Cortex of kidney (tissue), 1 donor: ENCODE measurements around the gene RFTN1.

ENCODE experiments used
- DNase-seq: peaks from one replicate; lab custom pipeline; 2025; lab: John Stamatoyannopoulos, UW

Gene RFTN1

DNA sequence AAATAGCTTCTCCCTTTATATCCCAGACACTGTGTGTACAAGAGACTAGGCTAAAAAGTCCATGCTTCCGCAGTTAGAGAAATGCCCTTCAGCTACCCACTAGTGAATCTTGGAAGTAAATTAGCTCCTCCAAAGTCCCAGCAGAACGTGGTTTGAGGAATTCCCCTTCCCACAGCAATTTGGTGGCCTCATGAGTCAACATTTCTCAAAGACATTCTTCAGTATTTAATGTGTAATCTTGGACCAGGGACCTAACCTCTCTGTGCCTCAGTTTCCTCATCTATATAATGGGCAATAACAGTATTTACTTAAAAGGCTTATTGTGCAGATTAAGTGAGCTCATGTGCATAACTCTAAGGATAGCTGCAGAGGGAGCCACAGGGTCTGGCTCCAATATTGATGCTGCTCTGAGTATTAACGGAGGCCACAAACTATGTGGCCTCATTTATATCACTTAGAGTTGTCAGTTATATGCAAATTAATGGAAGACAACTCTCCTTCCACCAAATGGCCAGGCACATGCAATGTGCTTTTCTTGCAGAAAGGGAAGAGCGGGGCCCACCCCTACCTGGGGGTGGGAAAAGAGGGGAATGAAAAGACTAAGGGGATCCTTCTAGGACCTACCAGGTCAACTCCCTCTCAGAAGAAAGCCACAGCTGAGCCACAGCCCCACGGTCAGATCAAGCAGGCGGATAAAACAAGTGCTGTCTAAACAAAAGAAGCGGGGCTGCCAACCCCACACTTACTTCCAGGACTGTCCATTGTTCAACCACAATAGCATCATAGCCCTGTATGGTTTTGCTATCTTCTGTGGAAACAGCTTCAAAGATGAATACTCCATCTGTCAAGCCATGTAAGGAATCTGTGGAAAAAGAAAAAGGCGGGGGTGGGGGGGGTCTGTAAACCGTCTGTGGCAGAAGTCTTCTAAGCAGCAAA lies 156.0 kb downstream of the RFTN1 start:
- DNase-seq, result no peak

DNA sequence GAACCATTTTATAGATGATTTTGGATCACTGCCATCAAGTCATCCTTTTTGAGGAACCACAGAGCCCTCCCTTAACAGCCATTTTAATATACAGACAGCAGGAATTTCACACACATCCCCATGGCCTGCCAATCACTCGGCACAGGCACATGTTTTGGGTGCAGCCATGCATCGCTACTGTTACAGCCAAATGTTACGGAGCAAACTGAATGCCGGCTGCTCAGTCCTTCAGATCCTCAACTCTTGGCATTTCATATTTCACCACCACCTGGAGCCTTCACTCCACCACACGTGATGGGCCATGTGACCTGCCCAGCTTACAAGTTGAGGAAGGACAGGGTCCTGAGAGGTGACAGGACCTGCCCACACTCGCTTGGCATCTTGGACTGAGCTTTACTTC lies 157.7 kb downstream of the RFTN1 start:
- no peak for DNase-seq

GRCh38 chr3:16354291-16354690 lies 159.2 kb downstream of the RFTN1 start:
- DNase-seq, result no peak

DNA sequence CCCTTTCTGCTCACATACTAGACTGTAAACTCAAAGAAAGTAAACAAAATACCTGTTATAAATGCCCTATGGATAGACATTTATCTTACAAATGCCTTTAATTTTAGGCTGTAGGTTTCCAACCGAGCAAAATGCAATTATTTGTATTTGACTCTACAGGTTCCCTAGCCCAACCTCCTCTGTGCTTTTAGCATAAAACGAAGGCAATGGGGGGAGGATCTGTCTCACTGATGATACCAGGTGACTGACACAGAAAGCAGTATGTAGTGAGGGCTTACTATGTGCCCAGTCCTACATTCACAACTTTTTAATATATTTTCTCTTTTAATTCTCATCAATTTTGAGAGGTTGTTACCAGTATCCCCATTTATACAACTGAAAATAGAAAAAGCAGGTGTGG lies 161.1 kb downstream of the RFTN1 start:
- no peak for DNase-seq

DNA sequence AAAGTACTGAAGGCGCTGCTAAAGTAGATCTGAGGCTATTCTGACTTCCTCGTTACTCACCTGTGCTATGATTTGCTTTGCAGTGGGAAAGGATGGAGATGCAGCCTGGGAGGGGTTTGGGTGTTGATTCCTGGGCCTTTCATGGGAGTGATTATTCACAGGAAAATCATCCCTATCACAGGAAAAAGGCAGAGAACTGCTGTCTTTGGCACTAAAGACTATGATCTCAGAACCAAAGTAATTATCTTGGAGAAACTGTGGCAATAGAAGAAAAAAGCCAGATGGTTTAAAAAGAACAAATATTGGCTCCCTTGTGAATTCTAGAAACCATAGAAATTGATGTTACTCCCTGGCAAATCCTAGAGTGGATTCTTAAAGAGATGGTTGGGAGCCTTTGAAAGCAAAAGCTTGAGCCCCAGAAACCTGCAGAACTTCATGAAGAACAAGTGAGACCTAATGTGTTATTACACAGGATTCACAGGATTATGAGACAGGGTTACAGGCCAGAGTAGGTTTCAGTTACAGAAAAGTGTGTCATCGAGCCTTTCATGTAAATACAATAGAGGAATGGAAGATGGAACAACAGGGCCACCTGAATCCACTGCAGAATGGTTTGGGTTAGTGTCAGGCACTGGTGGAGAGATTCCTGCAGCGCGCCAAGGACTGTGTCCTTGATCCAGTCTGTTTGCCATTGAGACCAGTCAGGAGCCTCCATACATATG lies 162.7 kb downstream of the RFTN1 start:
- no peak for DNase-seq

DNA sequence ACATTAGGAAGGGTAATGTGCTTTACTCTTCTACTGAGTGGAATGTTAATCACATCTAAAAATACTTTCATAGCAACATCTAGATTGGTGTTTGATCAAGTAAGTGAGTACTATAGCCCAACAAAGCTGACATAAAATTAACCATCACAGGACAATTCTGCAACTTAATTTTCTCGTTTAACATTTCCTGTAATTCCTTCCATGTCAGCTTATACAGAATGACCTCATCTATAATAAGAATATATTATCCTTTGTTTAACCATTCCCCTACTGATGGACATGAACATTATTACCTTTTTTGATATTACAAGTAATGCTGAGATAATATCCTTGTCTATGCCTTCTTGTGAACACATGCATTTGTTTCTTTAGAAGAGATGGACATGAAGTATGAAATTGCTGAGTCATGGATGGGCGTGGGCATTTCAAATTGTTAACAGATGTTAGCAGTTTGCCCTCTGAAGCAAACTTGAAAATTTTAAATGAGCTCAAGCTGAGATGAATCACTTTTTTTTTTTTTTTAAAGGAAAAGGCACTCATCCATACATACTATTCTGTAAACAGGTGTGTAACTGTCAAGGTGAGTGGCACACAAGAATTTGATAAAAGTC lies 163.4 kb downstream of the RFTN1 start:
- no peak for DNase-seq

- no peak for DNase-seq
Measured at GRCh38 chr3:16347548-16347947, 166.0 kb downstream of the RFTN1 start.

DNA sequence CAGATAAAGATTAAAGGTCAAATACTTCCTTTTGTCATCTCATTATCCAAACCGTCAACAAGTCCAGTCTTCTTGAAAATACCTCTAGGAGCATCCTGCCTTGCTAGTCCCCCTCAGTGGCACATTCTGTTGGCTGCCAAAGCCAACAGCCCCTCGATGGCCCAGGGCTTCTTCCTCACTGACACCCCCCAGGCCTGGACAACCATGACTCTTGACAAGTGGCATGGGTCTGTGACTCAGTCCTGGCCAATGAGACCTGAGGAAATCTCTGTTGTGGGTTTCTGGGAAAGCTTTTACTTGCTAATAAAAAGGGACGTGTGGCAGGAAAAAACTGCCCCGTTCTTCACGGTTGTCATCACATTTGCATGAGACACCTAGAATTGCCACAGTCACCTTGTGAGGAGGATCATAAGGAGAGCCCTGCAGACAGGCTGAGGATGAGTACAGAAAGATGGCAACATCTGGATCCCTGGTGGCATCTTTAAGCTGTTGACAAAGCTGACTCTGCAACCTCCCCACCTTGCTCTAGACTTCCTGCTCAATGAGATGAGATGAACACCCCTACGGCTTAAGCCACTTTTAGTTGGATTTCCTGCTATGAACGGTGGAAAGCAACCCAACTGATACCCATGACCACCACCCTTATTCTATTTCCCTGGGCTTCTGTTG lies 167.0 kb downstream of the RFTN1 start:
- DNase-seq, result no peak

DNA sequence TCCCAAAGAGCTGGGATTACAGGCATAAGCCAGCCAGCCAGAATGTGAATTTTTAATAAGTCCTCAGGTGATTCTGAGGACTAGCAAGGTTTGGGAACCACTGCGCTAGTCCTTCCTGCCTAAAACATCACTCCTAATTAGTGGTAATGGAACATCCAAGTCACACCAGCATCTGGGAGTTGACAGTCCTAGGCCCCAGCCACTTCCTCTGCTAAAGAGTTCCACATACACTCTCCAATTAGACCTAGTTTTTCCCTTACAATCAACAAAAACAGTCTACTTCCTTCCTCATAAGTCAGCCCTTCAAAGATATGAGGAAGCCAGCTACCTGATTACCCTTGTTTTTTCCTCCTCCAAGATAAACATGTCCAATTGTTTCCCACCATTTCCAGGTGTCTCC lies 170.4 kb downstream of the RFTN1 start:
- no peak for DNase-seq

- DNase-seq, result no peak
Measured at GRCh38 chr3:16338999-16339398, 174.5 kb downstream of the RFTN1 start.

DNA sequence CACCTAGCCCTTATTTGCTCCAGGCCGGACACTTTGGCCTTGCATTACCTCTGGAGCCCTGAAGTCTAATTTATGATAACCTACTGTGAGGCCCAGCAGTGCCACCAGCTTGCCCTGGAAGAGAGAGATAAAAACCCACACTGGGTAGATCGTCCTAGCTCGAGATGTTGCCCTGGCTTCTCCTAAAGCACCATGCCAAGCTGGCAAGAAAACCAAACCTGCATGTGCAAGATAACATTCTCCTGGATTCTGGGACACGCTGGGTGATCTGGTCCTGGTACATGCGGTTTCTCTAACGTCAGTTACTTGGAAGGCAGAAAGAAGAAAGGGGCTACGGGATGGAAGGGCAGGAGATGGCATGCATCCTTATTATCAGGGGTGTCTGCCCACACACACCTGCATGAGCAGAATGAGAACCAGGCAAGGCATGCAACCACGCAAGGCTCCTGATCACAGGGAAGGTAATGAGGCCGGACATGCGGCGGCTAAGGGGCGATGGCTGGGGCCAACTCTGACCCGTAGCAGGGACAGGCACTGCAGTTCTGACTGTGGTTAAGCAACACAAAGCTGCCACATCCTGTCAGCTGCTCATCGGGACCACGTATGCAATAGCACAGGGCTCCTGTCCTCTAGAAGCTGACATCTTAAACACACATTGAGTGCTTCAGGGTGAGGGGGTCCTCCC lies 175.5 kb downstream of the RFTN1 start:
- DNase-seq, result no peak

DNA sequence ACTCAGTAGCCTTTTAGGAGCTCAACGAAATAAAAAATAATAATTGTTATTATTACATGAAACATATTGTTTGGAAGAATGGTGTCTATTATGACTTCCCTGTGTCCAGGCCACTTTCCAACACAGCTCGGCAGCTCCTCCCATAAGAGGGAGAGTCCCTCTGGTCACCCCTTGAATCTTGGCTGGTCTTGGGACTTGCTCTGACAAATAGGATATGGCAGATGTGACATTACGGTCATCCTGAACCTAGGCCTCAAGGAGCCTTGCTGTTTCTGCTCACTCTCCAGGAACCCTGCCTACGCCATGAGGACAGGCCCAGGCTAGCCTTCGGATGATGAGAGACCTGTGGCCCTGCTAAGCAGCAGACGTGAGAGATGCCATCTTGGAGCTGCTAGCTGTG lies 176.7 kb downstream of the RFTN1 start:
- no peak for DNase-seq

- no peak for DNase-seq
Measured at GRCh38 chr3:16335772-16336645, 177.5 kb downstream of the RFTN1 start.

DNA sequence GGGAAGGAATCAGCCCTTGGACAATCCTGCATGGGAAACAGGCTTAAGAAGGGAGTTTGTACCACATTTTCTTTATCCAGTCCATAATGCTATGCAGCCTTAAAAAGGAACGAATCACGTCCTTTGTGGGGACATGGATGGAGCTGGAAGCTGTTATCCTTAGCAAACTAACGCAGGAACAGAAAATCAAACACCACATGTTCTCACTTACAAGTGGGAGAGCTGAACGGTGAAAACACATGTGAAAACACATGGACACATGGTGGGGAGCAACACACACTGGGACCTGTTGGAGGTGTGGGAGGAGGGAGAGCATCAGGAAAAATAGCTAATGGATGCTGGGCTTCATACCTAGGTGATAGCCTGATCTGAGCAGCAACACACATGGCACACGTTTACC lies 178.2 kb downstream of the RFTN1 start:
- no peak for DNase-seq

DNA sequence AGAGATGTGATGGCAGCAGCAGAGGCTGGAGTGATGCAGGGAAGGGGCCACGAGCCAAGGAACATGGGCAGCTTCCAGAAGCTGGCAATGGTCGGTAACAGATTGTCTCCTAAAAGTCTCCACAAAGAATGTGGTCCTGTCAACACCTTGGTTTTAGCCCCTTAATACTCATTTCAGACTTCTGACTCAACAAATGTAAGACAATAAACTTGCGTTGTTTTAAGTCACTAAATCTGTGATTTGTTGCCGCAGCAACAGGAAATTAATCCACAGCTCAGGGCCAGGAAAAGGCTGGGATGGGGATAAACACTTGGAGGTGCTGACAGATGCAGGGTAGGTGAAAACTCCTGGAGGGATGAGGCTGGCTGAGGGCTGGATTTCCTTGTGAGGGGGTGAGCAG lies 178.6 kb downstream of the RFTN1 start:
- DNase-seq, result no peak

DNA sequence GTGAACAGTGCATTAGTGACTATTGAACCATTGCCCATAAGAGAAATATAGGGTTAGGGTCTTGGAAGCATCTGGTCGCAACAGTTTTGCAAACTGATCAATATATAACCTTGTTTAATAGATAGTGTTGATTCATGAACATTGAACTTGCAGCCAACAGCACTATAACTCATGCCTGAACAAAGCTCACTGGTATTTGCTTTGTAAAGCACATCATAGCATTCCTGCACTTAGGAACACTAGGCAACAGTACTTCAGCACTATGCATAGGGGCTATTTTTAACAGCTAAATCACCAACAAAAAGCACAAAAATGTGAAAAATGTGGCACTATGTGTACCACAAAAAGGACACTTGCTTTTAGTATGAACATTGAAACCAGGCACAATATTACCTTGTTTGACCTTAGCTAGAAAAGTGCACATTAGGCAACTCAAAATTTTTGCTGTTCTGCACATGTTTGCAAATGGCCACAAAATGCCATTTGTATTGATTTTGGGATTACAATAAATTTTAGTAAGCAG lies 180.5 kb downstream of the RFTN1 start:
- no peak for DNase-seq

- no peak for DNase-seq
Measured at GRCh38 chr3:16331319-16331883, 182.1 kb downstream of the RFTN1 start.

DNA sequence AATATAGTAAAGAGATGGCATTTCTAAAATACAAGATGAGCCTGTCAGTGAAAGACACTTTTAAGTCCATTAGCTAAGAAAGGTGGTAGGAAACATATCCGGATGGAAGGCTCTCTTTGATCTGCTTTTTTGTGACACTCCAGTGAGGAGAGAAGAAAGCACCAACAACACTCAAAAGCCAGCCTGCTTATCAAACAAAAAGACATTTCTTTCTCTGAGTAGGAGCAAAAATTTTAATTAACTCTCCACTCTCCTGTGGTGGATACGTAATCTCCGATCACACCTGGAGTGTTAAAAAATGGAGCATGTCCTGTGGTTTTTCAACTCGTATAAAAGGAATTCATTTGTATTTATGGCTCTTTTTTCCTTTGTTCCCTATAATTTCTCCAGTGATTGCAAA lies 183.1 kb downstream of the RFTN1 start:
- no peak for DNase-seq

DNA sequence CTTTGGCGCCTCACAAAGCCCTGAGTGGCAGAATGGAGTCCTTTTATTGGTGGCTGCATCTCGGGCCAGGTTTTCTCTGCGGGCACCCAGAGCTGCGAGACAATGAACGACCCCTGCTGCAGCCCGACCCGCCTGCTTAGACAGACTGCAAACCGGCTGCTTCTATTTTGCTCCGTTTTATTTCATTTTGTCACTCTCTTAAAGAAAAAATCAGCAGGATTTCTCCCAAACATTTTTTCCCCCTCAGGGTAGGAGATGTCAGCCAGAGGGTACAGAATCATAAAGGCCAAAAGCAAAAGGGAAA lies 183.7 kb downstream of the RFTN1 start:
- DNase-seq, result no peak

DNA sequence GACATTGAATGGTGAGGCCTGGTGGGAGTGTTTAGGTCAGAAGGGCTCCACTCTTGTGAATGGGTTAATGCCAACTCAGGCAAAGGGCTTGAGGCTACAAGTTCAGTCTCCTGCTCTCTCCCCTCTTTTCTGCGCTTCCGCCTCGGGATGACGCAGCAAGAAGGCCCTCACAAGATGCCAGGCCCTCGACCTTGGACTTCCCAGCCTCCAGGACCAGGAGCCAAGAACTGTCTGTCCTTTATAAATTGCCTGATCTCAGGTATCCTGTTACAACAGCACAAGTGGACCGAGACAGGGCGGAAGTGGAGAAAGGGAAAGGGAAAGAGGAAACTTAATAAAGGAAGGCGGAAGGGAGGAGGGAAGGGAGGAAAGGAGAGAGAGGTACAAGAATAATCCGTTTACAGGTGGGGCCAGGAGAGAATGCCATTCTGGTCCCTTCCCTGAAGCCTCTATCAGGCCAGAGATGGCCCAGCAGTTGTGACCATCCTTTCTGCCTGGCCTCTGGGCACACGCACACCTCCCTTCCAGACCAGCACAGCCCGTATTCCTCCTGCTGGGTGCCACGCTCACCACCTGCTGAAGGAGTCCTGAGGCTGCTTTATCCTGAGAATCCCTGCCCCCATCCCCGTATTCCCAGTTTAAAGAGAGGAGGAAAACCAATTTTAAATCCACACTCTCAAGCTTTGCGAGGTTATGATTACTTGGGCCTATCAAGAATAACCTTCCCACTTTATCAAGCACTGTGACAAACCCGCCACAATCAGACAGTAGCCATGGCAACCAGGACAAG lies 184.3 kb downstream of the RFTN1 start:
- DNase-seq, result no peak
